Skin of body (tissue), 2 donors: ENCODE results near the gene TRAPPC6A. TPM values are rescaled to one million over a fixed set of nuclear protein-coding genes. Genes with fewer than 3 reads are reported as not detected.

Experiments used
- DNase-seq: peaks from one replicate; lab custom pipeline; 2025; lab: John Stamatoyannopoulos, UW
- total RNA-seq: library from RNA; depleted of rRNA; stranded (reverse); fragments of >200 nt; gene quantifications from one replicate; pipeline ENCODE4 v1.2.3, GENCODE V29; 2014

Gene TRAPPC6A
- total RNA-seq, 1 donor from 2014 or later = 13.3 TPM

GRCh38 chr19:45163751-45164460 lies 14.1 kb downstream of the TRAPPC6A start:
- DNase-seq = no peak

- DNase-seq = no peak
Observed at GRCh38 chr19:45163156-45163555, 14.9 kb downstream of the TRAPPC6A start.

DNA sequence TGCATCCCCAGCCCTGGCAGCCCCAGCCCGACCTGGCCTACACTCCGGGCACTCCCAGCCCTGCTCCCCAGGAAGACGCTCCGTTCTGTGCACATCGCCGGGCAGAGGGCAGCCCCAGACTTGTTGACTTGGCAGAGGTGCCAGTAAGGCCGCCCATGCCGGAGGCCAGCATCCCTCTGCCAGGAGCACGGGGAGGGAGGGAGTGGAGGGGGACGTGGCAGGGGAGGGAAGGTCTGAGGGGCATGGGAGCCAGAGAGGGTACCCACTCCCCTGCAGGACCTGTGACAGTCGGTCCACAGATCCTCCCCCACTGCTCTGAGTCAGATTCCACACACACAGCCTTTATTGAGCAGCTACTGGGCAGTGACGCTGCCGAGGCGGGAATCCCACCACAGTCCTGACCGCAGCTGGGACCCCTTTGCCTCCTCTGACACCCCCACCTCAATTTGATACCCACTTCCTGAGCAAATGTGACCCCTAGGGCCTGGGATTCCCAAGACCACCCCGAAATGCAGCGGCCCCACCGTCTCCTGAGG lies 15.4 kb downstream of the TRAPPC6A start:
- no peak for DNase-seq

GRCh38 chr19:45161738-45162607 lies 16.1 kb downstream of the TRAPPC6A start:
- no peak for DNase-seq

DNA sequence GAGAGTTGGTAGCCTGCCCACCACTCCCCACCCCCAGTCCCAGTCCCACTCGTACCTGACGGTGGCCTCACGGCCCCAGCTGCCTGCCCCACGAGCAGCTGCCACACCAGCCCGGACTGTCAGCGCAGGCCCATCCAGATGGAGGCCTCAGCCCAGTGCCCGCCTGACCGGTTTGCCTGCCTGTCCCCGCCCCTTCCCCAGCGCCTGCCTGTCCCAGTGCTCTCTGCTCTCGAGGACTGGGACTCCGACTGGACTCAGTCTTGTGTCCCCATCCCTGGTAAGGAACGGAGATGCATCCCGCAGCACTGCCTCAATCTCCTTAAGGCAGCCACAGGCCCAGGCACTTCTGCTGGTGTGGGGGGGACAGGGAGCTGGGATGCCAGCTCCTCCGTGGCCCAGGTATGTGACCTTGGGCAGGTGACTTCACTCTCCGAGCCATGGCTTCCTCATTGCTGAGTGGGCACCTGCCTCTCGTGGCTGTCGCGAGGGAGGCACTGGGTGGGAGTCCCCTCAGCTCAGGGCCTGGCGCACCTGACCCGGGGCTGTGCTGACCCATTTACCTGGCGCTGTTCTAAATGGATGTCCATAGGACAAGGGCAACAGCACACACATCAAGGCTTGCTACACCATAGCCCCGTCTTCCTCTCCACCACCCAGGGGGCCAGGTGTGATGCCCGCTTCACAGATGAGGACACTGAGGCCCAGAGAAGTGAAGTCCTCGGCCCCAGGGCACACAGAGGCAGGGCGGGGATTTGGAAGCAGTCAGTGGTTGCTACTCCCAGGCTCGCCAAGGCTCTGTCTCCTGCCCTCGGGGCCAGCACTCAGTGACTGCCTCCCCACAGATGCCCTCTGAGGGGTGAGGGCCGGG lies 16.9 kb downstream of the TRAPPC6A start, which contains the start of gene NKPD1:
NKPD1 (minus strand) TSS at position 113 of the 868 bp plus-strand sequence. CDS start 832 bp downstream, outside the sequence.
- DNase-seq = no peak

GRCh38 chr19:45159971-45160324 lies 18.1 kb downstream of the TRAPPC6A start:
- no peak for DNase-seq

DNA sequence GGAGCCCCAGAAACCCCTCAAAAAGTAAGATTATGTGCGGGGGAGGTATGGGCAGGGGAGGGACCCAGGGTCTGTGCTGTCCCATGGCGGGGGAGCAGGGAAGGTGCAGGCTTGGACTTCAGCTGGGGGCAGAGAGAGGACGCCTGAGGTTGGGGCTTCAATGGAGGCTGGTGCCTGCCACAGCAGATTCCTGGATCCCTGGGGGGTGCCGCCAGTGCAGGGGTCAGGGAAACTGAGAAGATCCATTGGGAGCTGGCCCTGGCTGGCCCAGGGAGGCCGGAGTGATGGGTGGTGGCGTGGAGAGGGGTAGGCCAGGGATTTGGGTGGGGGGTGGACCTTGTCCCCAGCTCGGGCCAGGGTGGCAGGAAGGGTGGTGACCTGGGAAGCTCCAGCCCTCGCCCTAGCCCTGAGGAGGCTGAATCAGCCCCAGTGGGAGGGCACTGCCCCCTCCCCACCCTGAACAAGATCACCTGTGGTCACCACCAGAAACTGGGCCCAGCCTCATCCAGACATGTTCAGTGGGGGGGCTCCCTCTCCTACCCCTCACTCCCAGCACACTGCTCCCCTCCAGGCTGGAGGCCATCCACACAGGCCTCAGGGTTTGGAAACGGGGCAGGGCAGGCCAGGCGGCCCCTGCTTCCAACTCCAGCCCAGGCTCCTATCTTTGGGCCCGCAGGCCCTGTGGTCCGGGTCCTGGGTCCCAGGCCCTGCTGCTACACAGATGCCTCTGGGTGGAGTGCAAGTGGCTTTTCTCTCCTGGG lies 18.6 kb downstream of the TRAPPC6A start:
- no peak for DNase-seq

GRCh38 chr19:45158503-45159209 lies 19.4 kb downstream of the TRAPPC6A start:
- no peak for DNase-seq

DNA sequence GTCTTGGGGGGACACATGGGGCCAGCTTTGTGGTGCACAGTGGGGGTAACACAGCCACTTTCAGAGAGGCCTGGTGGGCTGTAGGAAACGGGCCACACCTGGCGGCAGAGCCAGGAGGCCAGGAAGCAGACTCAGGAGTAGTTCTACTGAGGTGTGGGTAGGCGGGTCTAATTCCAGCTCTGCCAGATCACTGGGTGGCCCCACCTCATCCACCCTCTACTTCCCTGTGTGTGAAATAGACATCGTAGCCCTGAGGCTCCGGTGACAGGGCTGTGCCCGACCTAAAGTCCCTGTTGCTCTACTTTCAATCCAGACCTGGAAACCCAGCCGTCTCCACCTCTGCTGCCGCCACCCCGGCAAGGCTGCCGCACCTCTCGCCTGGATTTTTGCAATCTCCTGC lies 21.3 kb downstream of the TRAPPC6A start:
- DNase-seq = no peak

DNA sequence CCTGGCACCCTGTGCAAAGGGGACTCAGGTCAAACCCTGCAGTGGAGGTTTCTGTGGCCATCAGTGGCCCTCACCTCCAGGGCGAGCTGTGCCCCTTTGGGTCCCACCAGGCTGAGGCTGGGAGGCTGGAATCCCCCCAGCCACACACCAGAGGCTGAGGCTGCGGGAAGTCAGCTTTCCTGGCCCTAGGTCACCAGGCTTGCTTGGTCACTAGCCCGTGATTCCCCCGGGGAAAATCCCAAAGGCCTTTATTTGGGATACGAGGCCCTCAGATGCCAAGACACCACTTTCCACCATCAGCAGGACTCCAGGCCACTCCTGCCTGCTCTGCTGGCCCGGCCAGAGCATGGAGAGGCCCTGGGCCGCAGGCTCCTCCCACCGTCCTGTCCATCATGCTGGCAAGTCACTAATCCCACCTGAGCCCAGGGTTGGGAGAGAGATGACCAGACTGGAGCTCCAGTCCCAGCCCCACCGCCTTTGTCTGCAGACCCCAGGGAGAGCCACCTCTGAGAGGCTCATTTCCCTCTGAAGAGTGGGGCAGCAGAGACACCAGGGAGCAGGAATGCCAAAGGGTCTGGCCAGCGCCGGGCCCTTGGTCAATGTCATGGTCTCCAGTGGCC lies 21.9 kb downstream of the TRAPPC6A start:
- DNase-seq = no peak

GRCh38 chr19:45154064-45154827 lies 23.8 kb downstream of the TRAPPC6A start:
- no peak for DNase-seq

GRCh38 chr19:45153339-45154063 lies 24.5 kb downstream of the TRAPPC6A start:
- DNase-seq = no peak

DNA sequence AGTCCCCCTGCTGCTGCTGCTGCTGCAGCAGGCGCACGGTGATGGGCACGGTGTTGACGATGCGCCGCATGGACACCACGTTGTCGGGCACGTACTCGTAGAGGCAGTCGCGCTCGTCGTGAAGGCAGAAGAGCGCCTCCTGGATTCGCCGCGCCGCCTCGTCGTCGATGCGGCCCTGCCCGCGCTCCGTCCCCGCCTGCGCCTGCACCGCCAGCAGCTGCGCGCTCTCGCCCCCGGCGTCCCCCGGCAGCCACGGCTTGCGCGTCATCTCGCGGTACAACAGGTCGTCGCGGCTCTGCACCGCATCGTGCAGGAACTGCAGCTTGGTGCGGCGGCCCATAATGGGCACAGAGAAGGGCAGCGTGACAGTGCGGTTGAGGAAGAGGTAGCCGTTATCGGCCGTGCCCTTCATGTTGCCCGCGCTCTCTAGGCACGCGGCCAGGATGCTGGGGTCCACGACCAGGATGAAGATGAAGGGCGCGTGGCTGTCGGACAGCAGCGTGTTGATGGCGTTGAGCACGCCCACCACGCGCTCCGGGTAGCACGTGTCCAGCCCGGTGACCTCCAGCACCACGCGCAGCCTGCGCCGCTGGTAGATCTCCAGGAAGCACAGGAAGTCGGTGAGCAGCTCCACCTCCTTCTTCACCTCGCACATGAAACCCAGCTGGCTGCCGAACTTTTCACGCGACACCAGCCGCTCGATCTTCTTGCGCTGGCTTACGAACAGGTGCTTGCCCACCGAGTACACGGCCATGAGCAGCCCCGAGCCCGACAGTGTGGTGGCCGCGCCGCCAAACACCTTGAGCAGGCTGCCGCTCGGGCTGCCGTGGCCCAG lies 25.3 kb downstream of the TRAPPC6A start:
- DNase-seq = no peak

DNA sequence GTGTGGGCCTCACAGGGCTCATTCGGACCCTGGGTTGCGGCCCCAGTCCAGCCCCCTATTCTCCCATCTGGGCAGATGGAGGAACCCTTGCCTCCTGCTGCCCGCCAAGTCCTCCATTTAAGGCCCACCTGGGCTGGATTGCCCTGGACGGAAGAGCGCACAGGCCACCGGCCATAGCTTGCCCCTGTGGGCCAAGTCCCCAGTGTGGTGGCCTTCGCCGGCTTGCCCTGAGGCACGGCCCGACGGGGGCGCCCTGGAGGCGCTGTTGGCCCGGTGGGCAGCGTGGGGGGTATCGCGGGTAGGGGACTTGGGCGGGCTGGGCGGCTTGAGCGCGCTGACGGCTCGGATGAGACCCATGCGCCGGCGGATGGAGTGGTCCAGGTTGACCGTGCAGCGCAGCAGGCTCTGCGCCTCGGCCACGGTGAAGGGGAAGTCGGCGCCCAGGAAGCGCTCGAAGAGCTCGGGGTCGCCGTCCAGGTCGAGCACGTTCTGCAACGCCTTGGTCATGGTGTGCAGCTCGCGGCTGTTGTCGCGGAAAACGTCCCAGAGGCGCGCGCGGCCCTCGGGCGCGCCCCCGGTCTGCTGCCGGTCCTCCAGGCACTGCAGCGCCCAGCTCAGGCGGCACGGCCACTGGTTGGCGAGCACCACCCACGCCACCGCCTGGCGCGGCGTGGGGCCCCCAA lies 26.1 kb downstream of the TRAPPC6A start:
- DNase-seq = no peak

GRCh38 chr19:45151320-45151719 lies 26.7 kb downstream of the TRAPPC6A start:
- DNase-seq = no peak

- no peak for DNase-seq
Observed at GRCh38 chr19:45150751-45151281, 27.2 kb downstream of the TRAPPC6A start.
